ENCODE results near the gene ABCA4.

Gene ABCA4

GRCh38 chr1:94101613-94102525, 19.1 kb downstream of the ABCA4 start:
- DNase-seq, result no peak

GRCh38 chr1:94100785-94101612, 19.9 kb downstream of the ABCA4 start:
- no peak for DNase-seq

- DNase-seq, result no peak
Observed at GRCh38 chr1:94100129-94100784, 20.7 kb downstream of the ABCA4 start.

- no peak for DNase-seq
Observed at GRCh38 chr1:94099303-94099702, 21.6 kb downstream of the ABCA4 start.

- no peak for DNase-seq
Observed at GRCh38 chr1:94098585-94099111, 22.3 kb downstream of the ABCA4 start.

GRCh38 chr1:94096797-94097549, 24.0 kb downstream of the ABCA4 start:
- DNase-seq, result no peak

- no peak for DNase-seq
Observed at GRCh38 chr1:94095744-94096469, 25.0 kb downstream of the ABCA4 start.

GRCh38 chr1:94095112-94095637, 25.8 kb downstream of the ABCA4 start:
- DNase-seq, result no peak

GRCh38 chr1:94094469-94095111, 26.4 kb downstream of the ABCA4 start:
- DNase-seq, result no peak

- no peak for DNase-seq
Observed at GRCh38 chr1:94093996-94094395, 27.0 kb downstream of the ABCA4 start.

- DNase-seq, result no peak
Observed at GRCh38 chr1:94093396-94093795, 27.6 kb downstream of the ABCA4 start.

GRCh38 chr1:94092210-94092613, 28.7 kb downstream of the ABCA4 start:
- DNase-seq, result peak; percentile 12 to 26

GRCh38 chr1:94090761-94091160, 30.2 kb downstream of the ABCA4 start:
- DNase-seq, result no peak

- no peak for DNase-seq
Observed at GRCh38 chr1:94087193-94087592, 33.8 kb downstream of the ABCA4 start.

GRCh38 chr1:94084547-94084946, 36.4 kb downstream of the ABCA4 start:
- no peak for DNase-seq

- no peak for DNase-seq
Observed at GRCh38 chr1:94084085-94084484, 36.9 kb downstream of the ABCA4 start.

GRCh38 chr1:94083681-94084080, 37.3 kb downstream of the ABCA4 start:
- no peak for DNase-seq

GRCh38 chr1:94081566-94082344, 39.2 kb downstream of the ABCA4 start:
- DNase-seq, result no peak

- DNase-seq, result no peak
Observed at GRCh38 chr1:94079989-94080388, 41.0 kb downstream of the ABCA4 start.

All from CD4-positive, alpha-beta T cell treated with Interleukin-4 for 1 hour (primary cell).